ENCODE measurements around the gene ZFAND2B.
"Not testable (repeated sequence)": the region's sequence is repeated elsewhere in the genome, so short reads cannot be mapped to it uniquely, and the experiment has no call there.

The ZFAND2B gene

GRCh38 chr2:219175928-219176817 lies 30.4 kb upstream of the ZFAND2B start:
- DNase-seq (ENCODE audit: low read depth, low spot score), result no peak

GRCh38 chr2:219176818-219177551 lies 29.6 kb upstream of the ZFAND2B start, which contains the start of gene CNPPD1:
TSS of gene CNPPD1 (minus strand) at chr2:219176925. CDS start at chr2:219176828, 97 bp downstream.
- DNase-seq (ENCODE audit: low read depth, low spot score), result no peak

- DNase-seq (ENCODE audit: low read depth, low spot score), result peak; percentile 77
These were observed 28.8 kb upstream of the ZFAND2B start, which contains the start of gene RETREG2 for GRCh38 chr2:219177552-219178376. TSS of gene RETREG2 (plus strand) at chr2:219178275. CDS start at chr2:219178353, 78 bp downstream.

GRCh38 chr2:219178377-219179175 lies 28.0 kb upstream of the ZFAND2B start:
- no peak for DNase-seq (ENCODE audit: low read depth, low spot score)

GRCh38 chr2:219179601-219180465 lies 26.7 kb upstream of the ZFAND2B start:
- DNase-seq (ENCODE audit: low read depth, low spot score), result no peak

- DNase-seq (ENCODE audit: low read depth, low spot score), result no peak
These were observed 25.6 kb upstream of the ZFAND2B start for GRCh38 chr2:219180961-219181360.

- no peak for DNase-seq (ENCODE audit: low read depth, low spot score)
These were observed 25.1 kb upstream of the ZFAND2B start for GRCh38 chr2:219181531-219181930.

- DNase-seq (ENCODE audit: low read depth, low spot score), result no peak
These were observed 24.0 kb upstream of the ZFAND2B start for GRCh38 chr2:219182331-219183150.

- no peak for DNase-seq (ENCODE audit: low read depth, low spot score)
These were observed 23.3 kb upstream of the ZFAND2B start for GRCh38 chr2:219183151-219183772.

- DNase-seq (ENCODE audit: low read depth, low spot score), result no peak
These were observed 22.5 kb upstream of the ZFAND2B start for GRCh38 chr2:219184121-219184520.

- DNase-seq (ENCODE audit: low read depth, low spot score), result no peak
These were observed 19.7 kb upstream of the ZFAND2B start for GRCh38 chr2:219186754-219187456.

GRCh38 chr2:219197388-219197787 lies 9.2 kb upstream of the ZFAND2B start:
- no peak for DNase-seq (ENCODE audit: low read depth, low spot score)

- no peak for DNase-seq (ENCODE audit: low read depth, low spot score)
These were observed 7.6 kb upstream of the ZFAND2B start for GRCh38 chr2:219198974-219199373.

- no peak for DNase-seq (ENCODE audit: low read depth, low spot score)
These were observed 6.9 kb upstream of the ZFAND2B start for GRCh38 chr2:219199470-219200211.

GRCh38 chr2:219200502-219201326 lies 5.9 kb upstream of the ZFAND2B start:
- not testable (repeated sequence) for DNase-seq (ENCODE audit: low read depth, low spot score)

- not testable (repeated sequence) for DNase-seq (ENCODE audit: low read depth, low spot score)
These were observed 5.3 kb upstream of the ZFAND2B start for GRCh38 chr2:219201331-219201730.

All from brain pericyte (primary cell).